Ureter (tissue), 1 donor: ENCODE measurements around the gene SCYL3. TPM values are rescaled to one million over a fixed set of nuclear protein-coding genes. Genes with fewer than 3 reads are reported as not detected.
A peak's percentile ranks its signal among the peaks of the same experiment; 100 is the strongest.
"Not testable (repeated sequence)": the region's sequence is repeated elsewhere in the genome, so short reads cannot be mapped to it uniquely, and the experiment has no call there.

ENCODE experiments used
- DNase-seq: peaks from one replicate; pipeline ENCODE4 v3.0.0-alpha.2; 2020; ENCODE audit warnings: low spot score
- total RNA-seq: library from RNA; stranded (reverse); gene quantifications from one replicate; pipeline ENCODE4 v1.2.4, GENCODE V29; 2023
- donor health status: DM: yes; HTN: yes; CAD: no.

Gene SCYL3, protein sequence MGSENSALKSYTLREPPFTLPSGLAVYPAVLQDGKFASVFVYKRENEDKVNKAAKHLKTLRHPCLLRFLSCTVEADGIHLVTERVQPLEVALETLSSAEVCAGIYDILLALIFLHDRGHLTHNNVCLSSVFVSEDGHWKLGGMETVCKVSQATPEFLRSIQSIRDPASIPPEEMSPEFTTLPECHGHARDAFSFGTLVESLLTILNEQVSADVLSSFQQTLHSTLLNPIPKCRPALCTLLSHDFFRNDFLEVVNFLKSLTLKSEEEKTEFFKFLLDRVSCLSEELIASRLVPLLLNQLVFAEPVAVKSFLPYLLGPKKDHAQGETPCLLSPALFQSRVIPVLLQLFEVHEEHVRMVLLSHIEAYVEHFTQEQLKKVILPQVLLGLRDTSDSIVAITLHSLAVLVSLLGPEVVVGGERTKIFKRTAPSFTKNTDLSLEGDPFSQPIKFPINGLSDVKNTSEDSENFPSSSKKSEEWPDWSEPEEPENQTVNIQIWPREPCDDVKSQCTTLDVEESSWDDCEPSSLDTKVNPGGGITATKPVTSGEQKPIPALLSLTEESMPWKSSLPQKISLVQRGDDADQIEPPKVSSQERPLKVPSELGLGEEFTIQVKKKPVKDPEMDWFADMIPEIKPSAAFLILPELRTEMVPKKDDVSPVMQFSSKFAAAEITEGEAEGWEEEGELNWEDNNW
- total RNA-seq, result 21.2 TPM

GRCh38 chr1:169893645-169894423 is at the start of gene SCYL3:
SCYL3 (minus strand) TSS chr1:169893896; CDS start chr1:169888840, 5,056 bp downstream.
- peak; percentile 95 for DNase-seq

GRCh38 chr1:169941982-169942830 is 48.5 kb upstream of the SCYL3 start:
- DNase-seq, result no peak

DNA sequence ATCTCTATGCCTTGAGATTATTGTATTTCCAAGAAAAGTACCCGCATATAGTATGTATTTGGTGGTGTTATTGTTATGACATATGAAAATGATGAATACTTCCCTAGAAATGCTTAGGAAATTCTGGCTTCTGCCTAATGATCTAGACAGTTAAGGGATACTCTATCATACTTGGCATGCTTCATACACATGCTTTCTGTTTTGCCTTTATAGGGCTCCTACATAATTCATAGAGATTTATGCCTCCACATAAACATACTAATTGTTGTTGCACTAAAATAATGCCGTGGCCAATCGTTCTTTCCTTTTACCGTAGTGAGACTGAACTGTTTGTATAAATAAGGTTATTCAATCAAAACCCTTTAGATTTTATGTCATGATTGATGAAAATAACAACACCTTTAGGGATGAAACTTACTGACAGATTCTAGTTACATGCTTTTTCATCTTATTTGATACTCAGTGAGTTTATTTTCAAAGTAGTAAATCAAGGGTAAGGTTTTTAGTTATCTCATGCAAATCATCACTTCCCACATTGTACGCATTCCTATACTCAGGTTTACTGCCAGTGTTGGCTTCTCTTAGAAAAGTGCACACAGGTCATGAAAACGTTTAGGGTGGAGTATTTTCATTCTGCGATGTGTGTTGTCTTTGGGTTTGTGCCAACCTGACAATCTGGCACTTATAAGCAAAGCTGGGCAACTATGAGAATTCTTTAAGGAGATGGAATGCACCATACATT is 40.5 kb upstream of the SCYL3 start:
- DNase-seq, result no peak

DNA sequence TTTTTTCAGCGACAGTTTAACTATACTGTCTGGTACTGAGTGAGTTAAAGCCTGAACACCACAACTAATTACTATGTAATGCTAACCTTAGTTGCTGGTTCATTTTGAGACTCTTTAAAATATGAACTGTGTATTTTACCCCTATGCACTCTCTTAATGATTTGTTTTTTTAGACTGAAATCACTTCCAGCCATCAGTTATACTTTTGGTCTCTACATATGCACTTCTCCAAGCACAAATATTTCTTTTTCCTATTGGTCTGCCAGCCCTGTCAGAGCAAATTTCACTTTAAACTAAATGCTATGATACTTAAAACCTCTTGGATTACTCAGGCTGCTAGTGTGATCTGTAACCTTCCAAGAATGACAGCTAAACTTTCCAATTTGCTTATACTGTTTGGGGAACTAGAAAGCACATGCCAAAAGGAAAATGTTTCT is 38.1 kb upstream of the SCYL3 start:
- no peak for DNase-seq

GRCh38 chr1:169929210-169929526 is 35.5 kb upstream of the SCYL3 start:
- DNase-seq, result no peak

GRCh38 chr1:169928438-169929209 is 34.9 kb upstream of the SCYL3 start:
- no peak for DNase-seq

GRCh38 chr1:169925505-169926482 is 32.1 kb upstream of the SCYL3 start:
- no peak for DNase-seq

DNA sequence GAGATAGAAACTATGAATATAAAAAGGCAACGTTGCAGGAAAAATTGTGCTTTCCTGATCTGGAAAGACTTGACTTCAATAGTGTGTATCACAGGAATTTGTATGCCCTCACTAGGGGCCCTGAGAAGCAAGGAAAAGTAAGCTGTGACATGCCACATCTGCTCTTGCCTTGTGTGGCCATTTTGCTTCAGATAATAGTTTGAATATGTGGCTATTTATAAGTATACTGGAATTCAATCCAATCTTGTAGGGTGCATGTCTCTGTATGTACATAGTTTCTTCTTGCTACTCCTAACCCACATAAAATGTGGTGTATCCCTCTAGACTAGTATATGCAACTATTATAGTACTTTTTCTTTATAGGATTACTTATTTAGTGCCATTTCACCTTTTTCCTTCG is 31.1 kb upstream of the SCYL3 start:
- DNase-seq, result no peak

GRCh38 chr1:169924063-169924462 is 30.4 kb upstream of the SCYL3 start:
- no peak for DNase-seq

GRCh38 chr1:169921080-169921479 is 27.4 kb upstream of the SCYL3 start:
- no peak for DNase-seq

DNA sequence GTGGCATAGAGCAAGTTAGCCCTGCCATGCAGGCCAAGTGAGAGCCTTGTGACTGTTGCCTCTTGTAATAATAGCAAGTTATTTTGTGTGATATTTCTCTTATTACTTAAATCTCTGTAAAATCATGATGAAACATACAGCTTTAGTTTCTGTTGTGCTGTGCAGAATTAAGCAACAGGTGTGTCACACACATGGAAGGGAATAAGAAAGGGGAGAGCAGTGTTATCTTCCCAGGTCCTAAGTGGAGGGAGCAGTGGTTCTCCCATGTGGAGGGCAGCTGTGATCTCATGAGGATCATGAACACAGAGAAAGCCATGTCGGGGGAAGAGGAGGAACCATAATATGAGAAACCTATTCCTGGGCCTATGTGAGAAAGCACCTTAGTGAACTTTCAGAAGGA is 25.2 kb upstream of the SCYL3 start:
- no peak for DNase-seq

DNA sequence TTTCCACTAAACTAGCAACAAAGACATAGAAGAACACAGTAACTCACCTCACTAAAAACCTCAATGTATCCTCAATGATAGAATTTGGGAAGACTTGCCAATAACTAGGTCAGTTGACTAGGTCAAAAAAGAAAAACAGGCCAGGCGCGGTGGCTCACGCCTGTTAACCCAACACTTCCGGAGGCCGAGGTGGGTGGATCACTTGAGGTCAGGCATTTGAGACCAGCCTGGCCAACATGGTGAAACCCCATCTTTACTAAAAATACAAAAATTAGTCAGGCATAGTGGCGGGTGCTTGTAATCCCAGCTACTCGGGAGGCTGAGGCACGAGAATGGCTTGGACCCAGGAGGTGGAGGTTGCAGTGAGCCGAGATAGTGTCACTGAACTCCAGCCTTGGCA is 24.5 kb upstream of the SCYL3 start:
- not testable (repeated sequence) for DNase-seq

GRCh38 chr1:169915150-169915549 is 21.5 kb upstream of the SCYL3 start:
- no peak for DNase-seq

GRCh38 chr1:169914531-169914930 is 20.8 kb upstream of the SCYL3 start:
- DNase-seq, result no peak

GRCh38 chr1:169909499-169909898 is 15.8 kb upstream of the SCYL3 start:
- DNase-seq, result no peak

- no peak for DNase-seq
Measured at GRCh38 chr1:169906938-169907337, 13.2 kb upstream of the SCYL3 start.

GRCh38 chr1:169904834-169905233 is 11.1 kb upstream of the SCYL3 start:
- DNase-seq, result no peak

GRCh38 chr1:169902751-169903150 is 9.1 kb upstream of the SCYL3 start:
- DNase-seq, result no peak

- no peak for DNase-seq
Measured at GRCh38 chr1:169901115-169901514, 7.4 kb upstream of the SCYL3 start.
